A673 (cell line): ENCODE measurements around the gene MTREX. TPM values are rescaled to one million over a fixed set of nuclear protein-coding genes. Genes with fewer than 3 reads are reported as not detected.

Experiments
- BruUV-seq: library from RNA; stranded (reverse); fragments of 400-500 nt; replicated peaks from 2 replicates; lab custom pipeline; 2021; lab: Mats Ljungman, UMichigan
- CTCF ChIA-PET: fragments of 300-600 bp; sonication (Branson Sonifier 250); formaldehyde crosslinking; loops from one replicate; lab custom pipeline; 2022; ENCODE audit warnings: antibody characterized with exemption; lab: Charles Lee
- POLR2A ChIA-PET: fragments of 300-600 bp; sonication (Branson Sonifier 250); formaldehyde crosslinking; loops from one replicate; lab custom pipeline; 2022; ENCODE audit warnings: antibody characterized with exemption; ENCODE audit not compliant: low non-redundant PET; lab: Charles Lee
- DNase-seq: peaks from one replicate; pipeline ENCODE4 v3.0.0-alpha.2; 2015; ENCODE audit warnings: low spot score
- H3K27ac ChIP-seq: fragments of 200-600 bp; sonication (generic); 2 replicates; pipeline ENCODE4 v1.5.1; 2016; ENCODE audit warnings: mixed run types, low read depth, mild to moderate bottlenecking, mixed read lengths, antibody characterized with exemption, low read length; ENCODE audit not compliant: poor library complexity, severe bottlenecking
- H3K27me3 ChIP-seq: fragments of 200-600 bp; sonication (generic); replicated peaks from 2 replicates; pipeline ENCODE4 v1.6.1; 2017; ENCODE audit warnings: mixed run types, low read depth, mild to moderate bottlenecking, mixed read lengths, antibody characterized with exemption, low read length; ENCODE audit not compliant: insufficient read depth, poor library complexity
- H3K36me3 ChIP-seq: fragments of 200-600 bp; sonication (generic); 2 replicates; pipeline ENCODE4 v1.6.1; 2016; ENCODE audit warnings: mixed run types, mild to moderate bottlenecking, mixed read lengths, antibody characterized with exemption, low read length; ENCODE audit not compliant: insufficient read depth, poor library complexity, severe bottlenecking
- H3K4me1 ChIP-seq: fragments of 200-600 bp; sonication (generic); 2 replicates; pipeline ENCODE4 v1.6.1; 2017; ENCODE audit warnings: mixed run types, mild to moderate bottlenecking, mixed read lengths, antibody characterized with exemption, low read length; ENCODE audit not compliant: insufficient read depth, poor library complexity, severe bottlenecking
- H3K4me3 ChIP-seq: fragments of 200-600 bp; sonication (generic); 2 replicates; pipeline ENCODE4 v1.5.1; 2016; ENCODE audit warnings: low read depth, mixed run types, mild to moderate bottlenecking, mixed read lengths, low read length; ENCODE audit not compliant: poor library complexity, severe bottlenecking
- H3K9me3 ChIP-seq: fragments of 200-600 bp; sonication (generic); 2 replicates; pipeline ENCODE4 v1.6.1; 2016; ENCODE audit warnings: mixed run types, low read depth, mild to moderate bottlenecking, mixed read lengths, antibody characterized with exemption, low read length; ENCODE audit not compliant: poor library complexity, severe bottlenecking
- EZH2 ChIP-seq: fragments of 200-600 bp; sonication (generic); IDR thresholded peaks from 2 replicates; pipeline ENCODE4 v1.6.1; 2017; ENCODE audit warnings: borderline replicate concordance, low read depth, mild to moderate bottlenecking, mixed read lengths, antibody characterized with exemption, low read length; ENCODE audit not compliant: poor library complexity, severe bottlenecking
- intact Hi-C: fragments of 100-400 bp; cut with micrococcal nuclease; formaldehyde crosslinking; loops from one replicate; pipeline ENCODE4 v1.10.0; 2022; ENCODE audit not compliant: unreplicated experiment
- total RNA-seq: library from RNA; stranded (reverse); gene quantifications from 2 replicates; pipeline ENCODE4 v1.2.3, GENCODE V29; 2021
- TF ChIP-seq, protein P1 (sequence below): fragments of 300-800, 200-600 bp; sonication (generic); conservative IDR thresholded peaks from 2 replicates; pipeline ENCODE4 v1.5.1; 2017; ENCODE audit warnings: low read depth, mild to moderate bottlenecking, antibody characterized with exemption, low read length, moderate library complexity, mixed read lengths

The MTREX gene
- total RNA-seq, 1 experiment from 2014 or later = 135 TPM

DNA sequence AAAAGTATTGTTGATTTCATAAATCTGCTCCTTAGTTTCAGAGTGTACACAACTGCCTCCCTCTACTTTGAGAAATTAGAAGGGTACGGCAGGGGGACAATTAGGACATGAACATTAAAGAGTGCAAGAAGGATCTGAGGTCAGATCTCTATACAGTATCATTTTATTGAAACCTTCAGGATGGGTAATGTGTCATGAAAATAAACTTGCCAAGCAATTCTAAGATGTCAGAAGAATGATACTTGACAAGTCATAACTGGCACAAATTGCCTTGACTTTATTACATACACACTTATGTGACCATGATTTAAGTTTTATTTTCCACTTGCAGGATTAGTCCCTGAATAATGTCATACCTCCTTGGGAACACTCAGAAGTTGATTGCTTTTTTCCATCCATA is 134.2 kb downstream of the MTREX start:
- intact Hi-C loops = no loop called here
- ChIA-PET POLR2A (no interaction called here), CTCF (no interaction called here)
- no peak overlapping the region for H3K27ac ChIP-seq
- BruUV-seq = no TSS peak
- H3K4me1 ChIP-seq = peaks cover 33% of the 10 kb centered on the region
- H3K27me3 ChIP-seq = no peaks in the 10 kb centered on the region
- no peak for DNase-seq
- TF ChIP-seq, protein P1, sequence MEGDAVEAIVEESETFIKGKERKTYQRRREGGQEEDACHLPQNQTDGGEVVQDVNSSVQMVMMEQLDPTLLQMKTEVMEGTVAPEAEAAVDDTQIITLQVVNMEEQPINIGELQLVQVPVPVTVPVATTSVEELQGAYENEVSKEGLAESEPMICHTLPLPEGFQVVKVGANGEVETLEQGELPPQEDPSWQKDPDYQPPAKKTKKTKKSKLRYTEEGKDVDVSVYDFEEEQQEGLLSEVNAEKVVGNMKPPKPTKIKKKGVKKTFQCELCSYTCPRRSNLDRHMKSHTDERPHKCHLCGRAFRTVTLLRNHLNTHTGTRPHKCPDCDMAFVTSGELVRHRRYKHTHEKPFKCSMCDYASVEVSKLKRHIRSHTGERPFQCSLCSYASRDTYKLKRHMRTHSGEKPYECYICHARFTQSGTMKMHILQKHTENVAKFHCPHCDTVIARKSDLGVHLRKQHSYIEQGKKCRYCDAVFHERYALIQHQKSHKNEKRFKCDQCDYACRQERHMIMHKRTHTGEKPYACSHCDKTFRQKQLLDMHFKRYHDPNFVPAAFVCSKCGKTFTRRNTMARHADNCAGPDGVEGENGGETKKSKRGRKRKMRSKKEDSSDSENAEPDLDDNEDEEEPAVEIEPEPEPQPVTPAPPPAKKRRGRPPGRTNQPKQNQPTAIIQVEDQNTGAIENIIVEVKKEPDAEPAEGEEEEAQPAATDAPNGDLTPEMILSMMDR = no peak
- TF ChIP-seq EZH2 = no peak
- H3K9me3 ChIP-seq = no peaks in the 10 kb centered on the region
- no peaks in the 10 kb centered on the region for H3K36me3 ChIP-seq
- no peak overlapping the region for H3K4me3 ChIP-seq

DNA sequence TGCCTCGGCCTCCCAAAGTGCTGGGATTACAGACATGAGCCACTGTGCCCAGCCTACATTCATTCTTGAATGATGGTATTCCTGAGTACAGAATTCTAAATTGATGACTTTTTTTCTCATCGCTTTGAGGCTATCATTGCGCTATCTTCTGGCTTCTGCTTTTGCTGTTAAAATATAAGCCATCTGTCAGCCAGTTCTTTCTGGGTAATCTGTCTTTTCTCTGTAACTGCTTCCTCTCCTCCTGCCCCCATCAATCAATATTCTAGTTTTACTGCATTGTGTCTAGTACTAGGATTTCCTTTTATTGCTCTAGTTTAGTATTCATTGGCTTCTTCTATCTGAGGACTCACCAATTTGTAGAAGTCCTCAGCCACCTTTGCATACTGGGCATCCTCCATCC is 138.0 kb downstream of the MTREX start:
- Histone ChIP-seq H3K4me3 (no peak overlapping the region), H3K4me1 (peaks cover 7% of the 10 kb centered on the region), H3K27ac (no peak overlapping the region), H3K9me3 (no peaks in the 10 kb centered on the region), H3K36me3 (no peaks in the 10 kb centered on the region), H3K27me3 (no peaks in the 10 kb centered on the region)
- ChIA-PET CTCF (no interaction called here), POLR2A (interaction anchor here (0.7 kb wide), 1 partner anchor 24 kb away, joined by 11 read pairs; no protein-coding TSS in a partner anchor)
- TF ChIP-seq EZH2 = no peak
- TF ChIP-seq, protein P1 = no peak
- intact Hi-C loops = no loop called here
- no peak for DNase-seq
- BruUV-seq = no TSS peak

GRCh38 chr5:55446640-55447351 is 139.0 kb downstream of the MTREX start:
- ChIA-PET POLR2A (no interaction called here), CTCF (no interaction called here)
- H3K27me3 ChIP-seq = no peaks in the 10 kb centered on the region
- H3K36me3 ChIP-seq = no peaks in the 10 kb centered on the region
- H3K4me1 ChIP-seq = no peaks in the 10 kb centered on the region
- DNase-seq = no peak
- no peak overlapping the region for H3K4me3 ChIP-seq
- no peaks in the 10 kb centered on the region for H3K9me3 ChIP-seq
- intact Hi-C loops = no loop called here
- H3K27ac ChIP-seq = no peak overlapping the region
- no TSS peak for BruUV-seq
- TF ChIP-seq, protein P1 = no peak
- TF ChIP-seq EZH2 = no peak
